K562 (cell line): ENCODE measurements around the gene GET3.

Experiments used
- ETV5 ChIP-seq: sonication (generic); formaldehyde crosslinking; IDR thresholded peaks from 2 replicates; pipeline ENCODE4 v1.4.0; 2020; ENCODE audit warnings: low read depth, mild to moderate bottlenecking, missing genetic modification reagents
- FOXM1 ChIP-seq, 2 experiments: fragments of 450-650 bp in 1 of 2; sonication (generic) in 1 of 2; formaldehyde crosslinking in 1 of 2; IDR thresholded peaks; 2 replicates each; pipeline versions ENCODE4 v1.6.1 to v1.9.0; 2017 to 2022; ENCODE audit warnings: low read depth in 2 of 2, mild to moderate bottlenecking in 2 of 2, missing genetic modification reagents in 1 of 2, moderate library complexity in 1 of 2
- JUN ChIP-seq, 2 experiments: sonication (generic) in 1 of 2; formaldehyde crosslinking in 1 of 2; IDR thresholded peaks; 2 replicates each; pipeline versions ENCODE4 v1.6.1 to v1.8.0; 2012 to 2022; ENCODE audit warnings: borderline replicate concordance in 2 of 2, mild to moderate bottlenecking in 2 of 2, improper control_type of control experiment in 1 of 2, low read depth in 1 of 2, low read length in 1 of 2, missing genetic modification reagents in 1 of 2
- JUND ChIP-seq, 2 experiments: IDR thresholded peaks; 2 replicates in 1 of 2; 3 replicates in 1 of 2; pipeline ENCODE4 v1.6.1; 2011; ENCODE audit warnings: borderline replicate concordance in 2 of 2, low read depth in 2 of 2, low read length in 2 of 2, improper control_type of control experiment in 1 of 2, missing biosample characterization in 1 of 2, missing genetic modification characterization in 1 of 2, missing genetic modification reagents in 1 of 2
- MTA1 ChIP-seq: fragments of 450-650 bp; IDR thresholded peaks from 2 replicates; pipeline ENCODE4 v1.6.1; 2017; ENCODE audit warnings: borderline replicate concordance
- NCOR1 ChIP-seq: fragments of 450-650 bp; IDR thresholded peaks from 2 replicates; pipeline ENCODE4 v1.6.1; 2016; ENCODE audit warnings: mild to moderate bottlenecking, moderate library complexity
- RAD21 ChIP-seq, 2 experiments: fragments of 250-450 bp in 1 of 2; fragments of 450-650 bp in 1 of 2; sonication (Bioruptor Pico) in 1 of 2; formaldehyde crosslinking in 1 of 2; IDR thresholded peaks in 1 of 2; conservative IDR thresholded peaks in 1 of 2; 2 replicates each; pipeline versions ENCODE4 v1.4.0 to v1.8.0; 2020 to 2022; ENCODE audit warnings: mild to moderate bottlenecking in 2 of 2, moderate library complexity in 1 of 2
- RFX5 ChIP-seq: IDR thresholded peaks from 2 replicates; pipeline ENCODE4 v1.6.1; 2011; ENCODE audit warnings: low read depth, mild to moderate bottlenecking, improper control_type of control experiment, low read length
- TAF1 ChIP-seq: IDR thresholded peaks from 2 replicates; pipeline ENCODE4 v1.6.1; 2011; ENCODE audit warnings: mild to moderate bottlenecking, low read length, moderate library complexity; ENCODE audit not compliant: insufficient read depth, control insufficient read depth, severe bottlenecking; ENCODE audit errors: extremely low read depth
- TF ChIP-seq, protein P1 (sequence below), 3 experiments: IDR thresholded peaks in 2 of 3; conservative IDR thresholded peaks in 1 of 3; 2 replicates each; pipeline ENCODE4 v1.5.1; 2011 to 2012; ENCODE audit warnings: low read length in 3 of 3, mild to moderate bottlenecking in 3 of 3, control low read depth in 2 of 3, improper control_type of control experiment in 1 of 3, inconsistent platforms in 1 of 3, low read depth in 1 of 3, mixed read lengths in 1 of 3, moderate library complexity in 1 of 3; ENCODE audit not compliant: insufficient read depth in 2 of 3

DNA sequence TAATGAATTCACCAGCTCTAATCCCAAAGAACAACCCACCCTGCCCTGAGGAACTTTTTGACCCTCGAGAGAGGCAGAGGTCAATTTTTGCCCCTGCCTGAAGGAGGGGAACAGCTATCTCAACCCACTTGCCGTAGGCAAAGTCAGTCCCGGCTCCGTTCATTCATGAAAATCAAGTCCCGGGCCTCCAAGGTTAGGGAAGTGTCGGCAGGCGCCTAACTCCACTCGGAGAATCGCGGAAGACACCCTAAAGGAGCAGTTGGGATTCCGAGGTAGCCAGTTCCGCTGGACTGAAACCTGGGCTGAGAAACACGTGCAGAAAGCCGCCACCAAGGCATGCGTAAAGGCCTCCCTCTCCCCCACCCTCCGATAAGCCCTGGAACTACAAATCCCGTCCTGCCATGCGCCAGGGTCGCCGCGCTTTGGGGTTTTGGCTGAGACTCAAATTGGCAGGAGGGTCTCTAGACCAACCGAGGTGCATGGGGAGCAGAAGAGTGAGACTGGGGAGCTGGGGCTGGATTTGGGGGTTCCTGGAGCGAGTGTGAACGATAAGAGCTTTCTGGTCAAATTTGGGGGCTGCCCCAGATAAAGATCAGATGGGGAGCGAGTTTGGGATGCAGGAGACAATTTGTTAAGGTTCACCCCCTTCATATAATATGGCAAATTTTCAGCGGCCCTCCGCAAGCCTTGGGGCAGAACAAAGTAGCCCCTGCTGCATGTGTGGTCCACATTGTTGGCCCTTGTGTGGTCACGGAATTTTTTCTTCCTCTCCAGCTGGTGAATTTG lies 13.5 kb upstream of the GET3 start, which contains the start of gene TNPO2:
- TF ChIP-seq NCOR1 (no peak), TAF1 (peak; percentile 70), JUND (IDR thresholded peaks at IDR 0.05; ENCODE audit: borderline replicate concordance, low read depth, low read length) (no peak), JUND (tag; IDR thresholded peaks at IDR 0.05; ENCODE audit: borderline replicate concordance, low read depth, low read length) (no peak; the same call in 2 of the 3 replicates), RFX5 (no peak), RAD21 (CRISPR knock-in tag; conservative IDR thresholded peaks at IDR 0.05 in 1 of 2, IDR thresholded peaks at IDR 0.05 in 1 of 2) (no peak), FOXM1 (IDR thresholded peaks at IDR 0.05; ENCODE audit: low read depth) (no peak), FOXM1 (CRISPR knock-in tag; IDR thresholded peaks at IDR 0.05; ENCODE audit: low read depth) (no peak), MTA1 (peak; percentile 60), ETV5 (CRISPR knock-in tag) (0 out of 2 replicates have a peak, but pooled peaks have one; percentile 42), JUN (IDR thresholded peaks at IDR 0.05; ENCODE audit: borderline replicate concordance, low read depth, low read length) (peak; percentile 56; the same call in 1 of the 2 replicates), JUN (CRISPR knock-in tag; IDR thresholded peaks at IDR 0.05; ENCODE audit: borderline replicate concordance) (no peak)
- TF ChIP-seq, protein P1, sequence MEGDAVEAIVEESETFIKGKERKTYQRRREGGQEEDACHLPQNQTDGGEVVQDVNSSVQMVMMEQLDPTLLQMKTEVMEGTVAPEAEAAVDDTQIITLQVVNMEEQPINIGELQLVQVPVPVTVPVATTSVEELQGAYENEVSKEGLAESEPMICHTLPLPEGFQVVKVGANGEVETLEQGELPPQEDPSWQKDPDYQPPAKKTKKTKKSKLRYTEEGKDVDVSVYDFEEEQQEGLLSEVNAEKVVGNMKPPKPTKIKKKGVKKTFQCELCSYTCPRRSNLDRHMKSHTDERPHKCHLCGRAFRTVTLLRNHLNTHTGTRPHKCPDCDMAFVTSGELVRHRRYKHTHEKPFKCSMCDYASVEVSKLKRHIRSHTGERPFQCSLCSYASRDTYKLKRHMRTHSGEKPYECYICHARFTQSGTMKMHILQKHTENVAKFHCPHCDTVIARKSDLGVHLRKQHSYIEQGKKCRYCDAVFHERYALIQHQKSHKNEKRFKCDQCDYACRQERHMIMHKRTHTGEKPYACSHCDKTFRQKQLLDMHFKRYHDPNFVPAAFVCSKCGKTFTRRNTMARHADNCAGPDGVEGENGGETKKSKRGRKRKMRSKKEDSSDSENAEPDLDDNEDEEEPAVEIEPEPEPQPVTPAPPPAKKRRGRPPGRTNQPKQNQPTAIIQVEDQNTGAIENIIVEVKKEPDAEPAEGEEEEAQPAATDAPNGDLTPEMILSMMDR (IDR thresholded peaks at IDR 0.05 in 2 of 3, conservative IDR thresholded peaks at IDR 0.05 in 1 of 3; ENCODE audit: insufficient read depth in 2 of 3, low read depth in 1 of 3, low read length in 3 of 3): no peak
